Kidney (tissue), 14 donors: ENCODE results near the gene ZNF546. TPM values are rescaled to one million over a fixed set of nuclear protein-coding genes. Genes with fewer than 3 reads are reported as not detected.

ENCODE experiments used
- DNase-seq, 5 donors: peaks; one replicate each; pipeline ENCODE4 v3.0.0-alpha.2; 2013 to 2020
- FAIRE-seq: peaks from 2 replicates; lab custom pipeline; 2012; peaks lifted over from hg19 to GRCh38; lab: Jason Lieb, UNC
- H3K27ac ChIP-seq, 2 donors: one replicate each; pipeline ENCODE4 v1.7.0; 2013; ENCODE audit warnings: low read depth in 2 of 2, low read length in 2 of 2, inconsistent platforms in 1 of 2
- H3K27me3 ChIP-seq: one replicate; pipeline ENCODE4 v1.7.1; 2013; ENCODE audit warnings: low read length, inconsistent platforms; ENCODE audit not compliant: control insufficient read depth, insufficient read depth
- H3K36me3 ChIP-seq, 3 donors: one replicate each; pipeline versions ENCODE4 v1.7.0 to v1.7.1; 2013; ENCODE audit warnings: low read length in 3 of 3, control low read depth in 1 of 3, inconsistent platforms in 1 of 3; ENCODE audit not compliant: insufficient read depth in 3 of 3, control insufficient read depth in 2 of 3
- H3K4me1 ChIP-seq, 3 donors: one replicate each; pipeline versions ENCODE4 v1.7.0 to v1.7.1; 2013; ENCODE audit warnings: low read length in 3 of 3, inconsistent platforms in 1 of 3, low read depth in 1 of 3; ENCODE audit not compliant: control insufficient read depth in 2 of 3, insufficient read depth in 2 of 3
- H3K4me3 ChIP-seq, 3 donors: one replicate each; pipeline versions ENCODE4 v1.7.0 to v1.8.1; 2013; ENCODE audit warnings: low read length in 3 of 3, control low read depth in 1 of 3, inconsistent platforms in 1 of 3
- H3K9ac ChIP-seq, 3 donors: one replicate each; pipeline versions ENCODE4 v1.7.0 to v1.7.1; 2013; ENCODE audit warnings: low read length in 3 of 3, control low read depth in 1 of 3, inconsistent platforms in 1 of 3
- H3K9me3 ChIP-seq, 3 donors: one replicate each; pipeline versions ENCODE4 v1.7.0 to v1.7.1; 2013; ENCODE audit warnings: low read length in 3 of 3, control low read depth in 1 of 3, inconsistent platforms in 1 of 3; ENCODE audit not compliant: control insufficient read depth in 2 of 3, insufficient read depth in 1 of 3
- intact Hi-C: fragments of 100-400 bp; cut with DNase I; formaldehyde crosslinking; loops from one replicate; pipeline ENCODE4 v1.11.1; 2022
- polyA plus RNA-seq: library from polyadenylated mRNA; stranded (reverse); fragments of 350-450 nt; fragmentation: Illumina TruSeq; extraction: RNeasy Lipid Tissue Mini Kit (QIAGEN cat#74804); gene quantifications from one replicate; pipeline ENCODE4 v1.2.3, GENCODE V29; 2014; ENCODE audit warnings: low read depth, low replicate concordance; ENCODE audit not compliant: insufficient read depth
- total RNA-seq: library from RNA; stranded (reverse); fragmentation: NEBNext Ultra II Directional; extraction: Animal tissue kit (Norgen Biotek cat#: 25700); gene quantifications from one replicate; pipeline ENCODE4 v1.2.1, GENCODE V29; 2021
- TF ChIP-seq, protein P1 (sequence below): IDR thresholded peaks from 3 replicates; pipeline ENCODE4 v1.5.1; 2012; ENCODE audit warnings: mild to moderate bottlenecking, moderate library complexity, borderline replicate concordance; ENCODE audit not compliant: insufficient read depth; ENCODE audit errors: extremely low read depth
- donor health status: control.
- donor health status: control.
- donor health status: control.
- donor health status: control.
- donor health status: control.
- donor health status: DM: yes; HTN: yes; CAD: no.
- donor health status: Normal renal cell carcinoma (clear cell type).

Gene ZNF546
- total and polyA plus RNA-seq, 2 donors from 2014 or later: 3.4 to 7.3 TPM

GRCh38 chr19:39998501-39998900 is 1.6 kb downstream of the ZNF546 start:
- FAIRE-seq: no peak
- no peaks in the 10 kb centered on the region for H3K9me3 ChIP-seq
- H3K4me3 ChIP-seq: no peak overlapping the region
- H3K27me3 ChIP-seq: no peaks in the 10 kb centered on the region
- intact Hi-C loops: no loop called here
- H3K27ac ChIP-seq: no peak overlapping the region
- no peak overlapping the region for H3K9ac ChIP-seq
- TF ChIP-seq, protein P1, sequence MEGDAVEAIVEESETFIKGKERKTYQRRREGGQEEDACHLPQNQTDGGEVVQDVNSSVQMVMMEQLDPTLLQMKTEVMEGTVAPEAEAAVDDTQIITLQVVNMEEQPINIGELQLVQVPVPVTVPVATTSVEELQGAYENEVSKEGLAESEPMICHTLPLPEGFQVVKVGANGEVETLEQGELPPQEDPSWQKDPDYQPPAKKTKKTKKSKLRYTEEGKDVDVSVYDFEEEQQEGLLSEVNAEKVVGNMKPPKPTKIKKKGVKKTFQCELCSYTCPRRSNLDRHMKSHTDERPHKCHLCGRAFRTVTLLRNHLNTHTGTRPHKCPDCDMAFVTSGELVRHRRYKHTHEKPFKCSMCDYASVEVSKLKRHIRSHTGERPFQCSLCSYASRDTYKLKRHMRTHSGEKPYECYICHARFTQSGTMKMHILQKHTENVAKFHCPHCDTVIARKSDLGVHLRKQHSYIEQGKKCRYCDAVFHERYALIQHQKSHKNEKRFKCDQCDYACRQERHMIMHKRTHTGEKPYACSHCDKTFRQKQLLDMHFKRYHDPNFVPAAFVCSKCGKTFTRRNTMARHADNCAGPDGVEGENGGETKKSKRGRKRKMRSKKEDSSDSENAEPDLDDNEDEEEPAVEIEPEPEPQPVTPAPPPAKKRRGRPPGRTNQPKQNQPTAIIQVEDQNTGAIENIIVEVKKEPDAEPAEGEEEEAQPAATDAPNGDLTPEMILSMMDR: no peak
- no peak for DNase-seq
- no peaks in the 10 kb centered on the region for H3K36me3 ChIP-seq
- peaks cover 0 to 14% (median 6%) of the 10 kb centered on the region in 3 donors for H3K4me1 ChIP-seq

DNA sequence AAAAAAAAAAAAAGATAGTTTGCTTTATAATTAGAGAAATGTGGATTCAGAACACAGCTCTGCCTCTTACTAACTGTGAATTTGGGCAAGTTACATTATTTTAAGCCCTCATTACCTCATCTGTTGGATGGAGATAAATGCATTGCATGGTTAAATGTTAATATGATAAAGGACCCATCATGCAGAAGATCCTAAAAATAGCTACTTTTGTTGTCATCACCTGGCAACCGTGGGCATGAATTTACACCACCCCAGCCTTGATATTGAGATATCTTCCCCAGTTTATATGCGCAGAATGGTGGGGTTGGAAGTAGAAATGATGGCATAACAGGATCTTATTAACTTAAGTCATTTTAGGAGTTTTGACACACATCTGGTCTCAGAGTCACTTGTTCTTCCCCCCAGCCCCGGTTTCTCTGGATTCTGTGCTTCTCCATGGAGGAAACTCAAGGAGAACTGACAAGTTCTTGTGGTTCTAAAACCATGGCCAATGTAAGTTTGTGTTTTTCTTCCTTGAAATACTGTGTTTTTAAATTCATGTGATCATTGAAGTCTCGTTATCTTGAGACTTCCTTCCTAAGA is 8.9 kb downstream of the ZNF546 start:
- Histone ChIP-seq H3K9me3 (peaks cover 0 to 3% (median 1%) of the 10 kb centered on the region in 3 donors), H3K4me1 (no peaks in the 10 kb centered on the region), H3K27ac (no peak overlapping the region), H3K4me3 (no peak overlapping the region), H3K36me3 (peaks cover 8 to 40% (median 19%) of the 10 kb centered on the region in 3 donors), H3K9ac (no peak overlapping the region), H3K27me3 (no peaks in the 10 kb centered on the region)
- no peak for FAIRE-seq
- intact Hi-C loops: no loop called here
- TF ChIP-seq, protein P1: no peak
- no peak for DNase-seq

DNA sequence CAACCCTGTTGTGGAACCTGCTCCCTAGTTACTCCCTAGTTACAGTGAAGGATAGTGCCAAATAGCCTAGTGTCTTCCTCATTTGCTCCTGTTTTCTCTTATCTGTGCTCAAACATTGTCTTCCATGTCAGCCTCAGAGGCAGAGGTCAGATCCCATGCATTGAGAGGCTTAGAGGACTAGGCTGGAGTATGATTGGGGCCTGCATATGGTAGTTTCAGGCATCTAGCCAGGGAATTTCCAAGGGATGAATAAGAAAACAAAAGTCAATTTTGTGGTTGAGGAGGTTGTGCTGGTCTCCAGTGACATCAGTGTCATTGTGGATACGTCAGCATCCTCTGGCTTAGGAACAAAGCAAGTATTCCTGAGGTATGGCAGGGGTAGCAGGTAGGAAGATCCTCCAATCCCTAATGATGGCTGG is 9.4 kb downstream of the ZNF546 start:
- Histone ChIP-seq H3K4me1 (no peaks in the 10 kb centered on the region), H3K27ac (no peak overlapping the region), H3K27me3 (no peaks in the 10 kb centered on the region), H3K9ac (no peak overlapping the region), H3K36me3 (peaks cover 8 to 40% (median 19%) of the 10 kb centered on the region in 3 donors), H3K9me3 (peaks cover 0 to 3% (median 1%) of the 10 kb centered on the region in 3 donors), H3K4me3 (no peak overlapping the region)
- DNase-seq (peak in 1 of 5 donors; percentile 22), FAIRE-seq (no peak)
- TF ChIP-seq, protein P1: no peak
- intact Hi-C loops: no loop called here

DNA sequence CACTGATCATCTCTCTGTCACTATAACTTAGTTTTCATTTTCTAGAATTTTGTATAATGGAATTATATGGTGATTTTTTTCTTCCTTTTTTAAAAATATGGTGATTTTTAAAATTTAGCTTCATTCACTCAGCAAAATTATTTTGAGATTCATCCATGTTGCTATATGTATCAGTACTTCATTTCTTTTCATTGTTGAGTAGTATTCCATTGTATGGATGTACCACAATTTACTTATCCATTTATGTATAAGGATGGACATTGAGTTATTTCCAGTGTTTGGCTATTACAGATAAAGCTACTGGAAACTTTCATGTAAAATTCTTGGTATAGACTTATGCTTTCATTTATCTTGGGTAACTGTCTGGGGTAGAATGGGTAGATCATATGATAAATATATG is 12.8 kb downstream of the ZNF546 start:
- no peak overlapping the region for H3K9ac ChIP-seq
- peaks cover 17 to 51% (median 32%) of the 10 kb centered on the region in 3 donors for H3K36me3 ChIP-seq
- no peak overlapping the region for H3K27ac ChIP-seq
- TF ChIP-seq, protein P1: no peak
- no peak overlapping the region for H3K4me3 ChIP-seq
- intact Hi-C loops: no loop called here
- no peak for FAIRE-seq
- no peak for DNase-seq
- H3K9me3 ChIP-seq: peaks cover 1 to 29% (median 11%) of the 10 kb centered on the region in 3 donors
- no peaks in the 10 kb centered on the region for H3K4me1 ChIP-seq
- H3K27me3 ChIP-seq: no peaks in the 10 kb centered on the region
